GM18909 (cell line): ENCODE measurements around the gene MLLT10.
A peak's percentile ranks its signal among the peaks of the same experiment; 100 is the strongest.
"Not testable (repeated sequence)": the region's sequence is repeated elsewhere in the genome, so short reads cannot be mapped to it uniquely, and the experiment has no call there.

ENCODE experiments used
- ATAC-seq: cut with Tn5 transposase; IDR thresholded peaks from one replicate; pipeline ENCODE4 v1.9.1; 2021; ENCODE audit warnings: mild to moderate bottlenecking; ENCODE audit not compliant: unreplicated experiment, poor library complexity

MLLT10 gene

DNA sequence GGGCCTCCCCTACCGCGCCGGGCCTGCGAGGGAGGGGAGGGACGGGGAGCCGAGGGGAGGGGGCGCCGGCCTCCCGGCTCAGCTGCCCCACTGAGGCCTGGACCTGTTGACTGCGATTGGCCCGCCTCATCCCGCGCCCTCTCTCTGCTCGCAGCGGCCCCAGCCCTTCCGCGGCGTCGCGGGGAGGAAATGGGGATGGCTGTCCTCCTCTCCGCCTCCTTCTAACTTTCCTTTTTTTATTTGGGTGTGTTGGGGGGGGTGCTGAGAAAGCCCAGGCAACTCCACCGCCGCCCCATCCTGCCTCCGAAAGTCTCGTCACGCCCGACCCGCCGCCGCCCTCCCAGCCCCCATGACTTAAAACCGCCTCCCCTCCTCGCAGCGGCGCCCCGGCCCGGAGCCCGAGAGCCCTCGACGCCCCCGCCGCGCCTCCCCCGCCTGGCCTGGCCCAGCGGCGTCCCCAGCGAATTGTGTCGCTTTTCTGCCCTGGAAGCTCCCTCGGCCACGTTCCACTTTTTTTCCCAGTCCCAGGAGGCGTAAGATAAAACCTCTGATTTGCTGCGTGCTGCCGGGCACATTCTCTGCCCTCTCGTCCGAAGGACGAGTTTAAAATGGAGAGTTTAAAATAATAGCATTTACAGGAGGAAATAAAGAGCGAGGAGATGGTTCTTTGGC lies 7.7 kb upstream of the MLLT10 start:
- peak; percentile 29 for ATAC-seq

DNA sequence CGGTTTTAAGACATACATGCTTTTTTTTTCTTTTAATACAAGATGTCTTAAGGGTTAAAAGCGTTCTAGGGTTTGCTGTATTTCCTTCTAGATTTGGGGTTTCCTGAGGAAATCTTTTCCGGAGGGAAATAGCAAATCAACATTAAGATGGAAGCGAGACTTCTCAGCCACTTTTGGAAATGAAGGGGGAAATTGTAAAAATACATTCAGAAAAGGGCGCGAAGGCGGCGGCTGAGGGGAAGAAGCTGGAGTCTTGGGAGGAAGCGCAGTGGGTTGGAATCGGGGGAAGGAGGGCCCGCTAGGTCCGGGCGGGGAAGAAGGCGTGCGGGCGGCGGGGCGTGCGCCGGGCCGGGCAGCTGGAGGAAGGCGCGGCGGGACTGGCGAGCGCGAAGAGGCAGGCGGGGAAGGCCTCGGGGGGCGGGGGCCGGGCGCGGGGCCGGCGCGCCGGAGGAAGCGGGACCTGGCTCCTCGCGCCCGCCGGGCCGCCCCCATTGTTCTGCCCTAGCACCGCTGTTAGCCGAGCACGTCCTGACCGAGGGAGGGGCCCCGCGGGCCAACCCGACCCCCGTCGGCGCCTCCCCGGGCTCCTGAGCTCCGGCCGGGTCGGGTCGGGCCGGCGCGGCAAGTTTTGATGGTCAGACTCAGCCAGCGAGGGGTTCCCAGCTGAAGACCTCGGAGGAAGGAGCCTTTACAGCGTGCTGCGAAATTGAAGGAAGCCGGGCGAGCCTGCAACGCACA lies 7.0 kb upstream of the MLLT10 start:
- no peak for ATAC-seq

DNA sequence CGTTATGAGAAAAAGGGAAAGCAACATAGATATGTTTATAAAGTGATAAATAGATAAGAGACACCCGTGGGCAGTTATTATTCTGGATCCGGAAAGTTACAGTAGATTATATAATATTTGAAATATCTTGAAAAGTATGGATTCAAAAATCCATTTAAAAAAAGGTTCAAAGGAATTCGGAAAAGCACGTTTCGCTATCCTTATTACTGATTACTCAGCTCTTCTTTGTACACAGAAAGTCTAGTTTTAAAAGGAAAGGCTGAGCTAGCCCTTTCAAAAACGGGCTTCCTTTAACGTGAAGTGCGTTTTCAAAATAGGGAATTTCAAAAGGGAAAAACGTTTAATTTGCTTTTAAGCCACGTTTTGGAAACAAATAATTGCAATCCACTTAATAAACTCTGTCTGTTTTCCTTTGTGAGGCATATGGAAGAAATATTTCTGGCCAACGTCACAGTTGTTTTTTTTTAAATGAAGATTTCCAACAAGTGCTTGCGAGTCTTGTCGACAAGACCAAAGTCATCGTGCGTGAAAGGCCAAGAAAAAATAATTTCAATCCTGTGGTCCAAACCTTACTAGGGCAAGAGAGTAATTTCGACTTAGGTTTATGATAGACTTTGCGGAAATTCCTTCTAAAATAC lies 6.3 kb upstream of the MLLT10 start:
- ATAC-seq: no peak

DNA sequence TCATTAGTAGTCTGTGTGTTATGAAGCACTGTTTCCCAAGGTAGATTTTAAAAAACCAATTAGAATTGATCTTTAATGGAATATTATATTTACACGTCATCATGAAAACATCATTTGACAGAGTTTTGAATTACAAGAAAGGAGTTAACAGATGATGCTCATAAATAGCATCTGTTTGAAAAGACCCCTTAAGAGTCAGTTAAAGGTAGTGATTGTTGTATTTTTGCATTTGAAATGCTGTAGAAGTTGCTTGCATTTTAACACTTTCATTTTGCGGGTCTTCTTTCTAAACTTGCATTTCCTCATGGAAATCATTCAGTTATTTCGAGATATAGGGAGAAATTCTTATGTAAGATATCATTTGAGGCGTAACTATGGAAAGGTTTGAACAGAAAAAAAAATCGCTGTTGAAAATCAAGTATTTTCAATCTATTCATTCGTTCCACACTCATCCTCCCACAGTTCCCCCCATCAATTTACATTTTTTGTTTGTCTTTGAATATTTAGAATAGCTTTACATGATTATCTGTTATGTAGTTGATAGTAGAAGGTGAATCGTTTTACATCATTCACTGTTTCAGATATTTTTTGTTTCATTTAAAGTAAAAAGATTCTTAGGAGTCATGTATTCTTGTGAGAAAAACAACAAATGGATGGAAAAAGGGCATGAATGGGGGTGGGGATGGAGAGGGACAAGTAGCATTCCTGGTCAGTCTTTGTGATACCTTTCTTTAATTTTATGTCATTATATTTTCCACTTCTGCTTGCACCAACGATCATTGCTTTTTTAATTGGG lies 5.6 kb upstream of the MLLT10 start:
- no peak for ATAC-seq

DNA sequence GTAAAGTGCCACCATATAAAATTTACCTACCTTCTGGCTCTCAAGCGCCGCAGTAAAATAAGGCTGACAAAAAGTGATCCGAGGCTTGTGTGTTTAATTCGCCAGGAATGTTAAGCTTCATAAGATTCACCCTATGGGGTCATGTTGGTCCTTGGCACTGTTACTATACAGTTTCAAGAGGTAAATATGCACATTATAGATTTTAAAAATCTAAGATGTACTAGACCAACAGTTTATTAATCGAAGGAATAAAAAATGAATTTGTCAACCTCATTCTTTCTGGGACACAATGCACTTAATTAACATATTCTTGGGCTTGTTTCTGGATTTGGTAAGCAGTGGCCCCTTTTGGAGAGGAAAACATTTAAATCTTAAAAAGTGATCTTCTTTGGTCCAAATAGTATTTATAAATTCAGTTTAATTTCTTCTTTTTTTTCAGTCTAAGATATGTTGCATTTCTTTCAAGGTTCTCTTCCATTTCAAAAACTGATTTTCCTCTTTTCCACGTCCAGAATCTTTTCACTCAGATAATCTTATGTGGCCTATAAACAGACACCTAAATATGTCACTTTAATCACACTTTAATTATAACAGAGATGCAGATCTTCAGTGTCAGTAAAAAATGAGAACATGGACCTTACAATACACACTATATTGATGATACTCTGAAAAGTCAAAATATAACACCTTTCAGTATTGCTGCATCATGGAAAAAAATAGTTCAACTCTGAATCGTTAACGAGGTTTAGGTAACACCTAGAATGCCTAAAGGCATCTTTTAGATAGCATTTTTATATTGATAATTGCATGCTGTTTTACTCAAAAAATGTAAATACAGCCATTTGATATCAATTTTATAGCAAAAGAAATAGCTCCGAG lies 4.8 kb upstream of the MLLT10 start:
- ATAC-seq: no peak

DNA sequence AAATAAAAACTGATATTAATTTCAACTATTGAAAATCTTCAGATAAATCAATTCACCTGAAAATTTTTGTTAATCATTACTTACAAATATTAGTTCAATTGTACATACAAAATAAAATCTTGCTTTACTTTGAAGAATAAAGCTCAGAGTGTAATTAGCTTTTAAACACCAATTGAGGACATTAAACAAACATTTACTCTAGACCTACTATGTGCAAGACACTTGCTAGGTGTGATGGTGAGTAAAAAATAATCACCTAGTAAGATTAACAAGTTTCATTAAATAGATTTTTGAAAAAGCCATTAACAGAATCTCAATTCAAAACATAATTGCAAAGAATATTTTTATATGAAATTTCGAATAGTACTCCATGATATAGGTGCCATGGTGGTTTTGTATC lies 3.9 kb upstream of the MLLT10 start:
- ATAC-seq: no peak

DNA sequence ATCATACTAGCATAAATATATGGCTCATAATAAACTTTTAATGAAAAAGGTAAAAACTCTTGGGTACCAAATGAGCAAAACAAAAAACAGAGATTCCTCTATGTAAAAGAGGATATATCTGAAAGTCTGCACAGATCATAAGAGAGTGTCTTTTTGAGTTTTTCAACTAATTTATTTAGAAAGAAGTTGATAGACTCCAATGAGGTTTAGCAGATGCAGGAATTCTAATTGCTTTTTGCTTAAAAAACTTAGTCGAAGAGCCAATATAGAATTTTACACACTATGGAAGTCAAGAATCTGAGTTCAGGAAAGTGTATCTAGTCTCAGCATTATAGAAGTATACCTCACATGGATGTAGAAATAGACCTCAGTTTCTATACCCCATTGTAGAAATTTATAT lies 3.4 kb upstream of the MLLT10 start:
- ATAC-seq: no peak

DNA sequence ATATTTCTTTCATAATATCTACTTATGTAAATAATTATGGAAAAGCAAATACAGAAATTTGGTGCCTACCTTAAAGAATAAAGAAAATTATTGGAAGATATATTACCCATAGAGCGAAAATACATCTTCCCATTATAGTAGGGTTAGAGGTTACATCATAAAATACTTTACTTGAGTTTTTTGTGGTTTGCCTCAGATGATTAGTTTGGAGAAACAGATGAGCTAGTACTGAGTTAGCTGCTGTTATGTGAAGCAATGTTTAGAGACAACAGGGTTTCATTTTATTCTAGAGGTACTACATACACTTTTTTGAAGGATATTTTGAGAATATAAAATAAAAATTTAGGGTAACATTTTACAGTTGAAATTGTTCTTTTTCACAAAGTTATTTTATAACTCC lies 2.9 kb upstream of the MLLT10 start:
- ATAC-seq: no peak

DNA sequence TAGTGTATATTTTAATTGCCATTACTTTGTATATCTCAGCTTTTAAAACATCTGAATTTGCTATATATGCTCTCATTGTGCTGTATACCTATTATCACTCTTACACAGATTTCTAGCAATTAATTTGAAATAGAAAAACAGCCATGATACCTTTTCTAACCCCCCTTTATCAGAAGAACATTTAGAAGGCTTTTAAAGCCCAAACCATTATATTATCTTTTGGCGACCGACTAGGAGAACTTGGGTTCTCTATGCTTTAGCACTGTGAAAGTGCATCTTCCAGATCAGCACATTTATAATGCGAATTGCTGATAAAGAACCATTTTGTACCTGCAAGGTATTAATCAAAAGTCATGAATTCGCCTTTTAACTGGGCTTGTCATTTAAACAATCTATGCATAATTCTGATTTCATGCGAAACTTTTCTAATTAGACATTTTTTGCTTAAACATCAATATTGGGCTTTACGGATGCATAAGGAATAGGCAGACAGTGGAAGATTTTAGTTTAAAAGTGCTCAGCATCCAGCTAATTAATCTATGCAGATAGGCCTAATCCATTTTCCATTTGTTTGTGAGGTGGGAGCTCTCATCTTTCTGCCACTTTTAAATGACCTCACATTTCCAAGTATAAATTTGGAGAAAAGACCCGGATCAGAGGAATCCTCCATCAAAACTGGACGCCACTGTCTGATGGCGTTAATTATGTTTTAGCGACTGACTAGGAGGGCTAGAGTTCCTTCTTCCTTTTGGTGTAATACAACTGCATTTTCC lies 1.2 kb upstream of the MLLT10 start:
- ATAC-seq: no peak

DNA sequence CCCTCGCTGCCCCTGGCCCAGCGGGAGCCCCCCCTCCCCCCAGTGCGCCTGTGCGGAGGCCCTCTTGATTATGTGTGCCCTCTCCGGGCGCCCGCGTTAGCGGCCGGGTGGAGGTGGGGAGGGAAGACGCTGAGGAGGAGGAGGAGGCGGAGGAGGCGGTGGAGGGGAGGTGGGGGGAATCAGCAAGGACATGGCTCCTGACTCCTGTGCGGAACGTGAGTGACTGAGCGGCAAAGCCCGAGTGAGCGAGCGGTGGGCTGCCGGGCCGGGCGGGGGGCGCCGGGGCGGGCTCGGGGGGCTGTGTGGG lies 201 bp downstream of the MLLT10 start:
- no peak for ATAC-seq

DNA sequence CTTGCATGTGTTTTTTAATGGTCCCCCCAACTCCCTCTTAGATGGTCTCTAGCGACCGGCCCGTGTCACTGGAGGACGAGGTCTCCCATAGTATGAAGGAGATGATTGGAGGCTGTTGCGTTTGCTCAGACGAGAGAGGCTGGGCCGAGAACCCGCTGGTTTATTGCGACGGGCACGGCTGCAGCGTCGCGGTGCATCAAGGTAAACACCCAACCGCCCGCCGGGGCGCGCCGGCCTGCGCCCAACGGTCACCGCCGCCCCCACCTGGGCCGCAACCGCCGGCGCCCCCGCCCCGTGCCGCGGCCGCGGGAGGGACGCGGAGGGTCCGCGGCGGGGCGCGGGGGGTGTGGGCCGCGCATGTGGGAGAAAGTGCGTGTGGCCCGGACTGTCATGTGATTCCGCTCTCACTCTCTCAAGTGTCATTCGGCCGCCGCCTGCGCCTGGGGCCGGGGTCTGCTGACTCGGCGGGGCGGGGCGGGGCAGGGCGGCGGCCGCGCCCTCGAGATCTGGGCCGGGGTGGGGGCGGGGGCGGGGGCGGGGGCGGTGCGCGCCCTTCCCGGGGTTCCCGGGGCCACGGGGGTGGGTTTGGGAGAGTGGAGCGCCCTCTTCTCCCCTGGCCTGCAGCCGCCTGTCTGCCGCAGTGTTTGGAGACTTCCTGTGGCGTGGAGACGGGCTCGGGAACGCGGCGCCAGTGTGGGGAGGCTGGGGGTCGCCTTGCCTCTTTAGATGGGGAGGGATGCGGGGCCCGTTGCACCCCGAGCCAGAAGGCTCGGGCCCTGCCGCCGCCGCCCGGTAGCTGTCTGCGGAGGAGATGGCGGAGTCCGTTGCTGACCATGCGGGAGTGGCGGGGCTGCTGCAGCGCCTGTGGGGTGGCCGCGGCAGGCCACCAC lies 817 bp downstream of the MLLT10 start:
- peak; percentile 22 for ATAC-seq

DNA sequence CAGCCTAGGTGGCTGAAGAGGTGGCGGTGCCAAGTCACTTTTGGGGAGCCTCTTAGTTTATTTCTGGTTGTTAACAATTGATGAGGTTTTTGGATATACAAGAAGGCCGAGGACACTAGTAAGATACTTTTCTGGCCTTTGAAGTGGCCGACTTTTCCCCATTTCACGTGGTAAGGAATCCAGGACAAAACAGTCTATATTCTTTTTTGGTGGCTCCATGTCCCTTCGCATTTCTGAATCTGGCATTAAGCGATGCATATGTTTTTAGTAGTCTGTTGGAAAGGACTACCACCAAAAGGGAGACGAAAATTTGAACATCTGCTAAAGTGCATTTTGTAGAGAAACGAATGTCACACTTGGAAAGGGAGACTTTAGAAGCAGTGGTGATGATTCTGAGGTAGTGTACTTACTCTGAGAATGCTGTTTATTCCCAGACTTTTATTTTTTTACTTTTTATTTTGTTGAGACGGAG lies 1.5 kb downstream of the MLLT10 start:
- ATAC-seq: no peak

DNA sequence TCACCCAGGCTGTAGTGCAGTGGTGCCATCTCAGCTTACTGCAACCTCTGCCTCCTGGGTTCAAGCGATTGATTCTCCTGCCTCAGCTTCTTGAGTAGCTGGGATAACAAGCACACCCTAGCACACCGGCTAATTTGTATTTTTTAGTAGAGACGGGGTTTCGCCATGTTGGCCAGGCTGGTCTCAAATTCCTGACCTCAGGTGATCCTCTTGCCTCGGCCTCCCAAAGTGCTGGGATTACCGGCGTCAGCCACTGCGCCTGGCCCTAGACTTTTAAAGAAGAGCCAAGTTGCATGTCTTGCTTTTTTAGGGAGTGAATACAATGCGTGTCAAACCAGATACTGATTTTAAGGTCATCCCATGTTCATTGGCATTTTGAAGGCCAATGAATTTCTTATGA lies 1.9 kb downstream of the MLLT10 start:
- not testable (repeated sequence) for ATAC-seq

DNA sequence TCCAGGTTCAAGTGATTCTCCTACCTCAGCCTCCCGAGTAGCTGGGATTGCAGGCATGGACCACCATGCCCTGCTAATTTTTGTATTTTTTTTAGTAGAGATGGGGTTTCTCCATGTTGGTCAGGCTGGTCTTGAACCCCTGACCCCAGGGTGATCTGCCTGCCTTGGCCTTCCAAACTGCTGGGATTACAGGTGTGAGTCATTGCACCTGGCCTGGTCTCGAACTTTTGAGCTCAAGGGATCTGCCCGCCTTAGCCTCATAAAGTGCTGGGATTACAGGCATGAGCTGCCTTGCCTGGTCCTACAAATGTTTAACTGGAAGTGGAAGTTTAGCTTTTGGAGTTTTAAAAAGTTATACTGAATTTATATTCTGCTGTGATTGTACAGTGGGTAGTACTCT lies 2.8 kb downstream of the MLLT10 start:
- no peak for ATAC-seq

DNA sequence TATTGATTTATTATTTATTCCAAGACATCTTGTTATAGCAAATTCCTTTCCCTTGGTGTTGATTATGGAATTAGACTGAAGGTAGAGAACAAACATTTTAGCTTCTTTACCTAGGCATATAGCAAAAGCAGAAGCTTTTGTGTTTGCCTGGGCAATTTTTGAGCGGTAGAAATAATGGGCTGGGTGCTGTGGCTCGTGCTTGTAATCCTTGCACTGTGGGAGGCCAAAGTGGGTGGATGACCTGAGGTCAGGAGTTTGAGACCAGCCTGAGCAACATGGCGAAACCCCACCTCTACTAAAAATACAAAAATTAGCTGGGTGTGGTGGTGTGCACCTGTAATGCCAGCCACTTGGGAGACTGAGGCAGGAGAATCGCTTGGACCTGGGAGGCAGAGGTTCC lies 6.7 kb downstream of the MLLT10 start:
- ATAC-seq: not testable (repeated sequence)

DNA sequence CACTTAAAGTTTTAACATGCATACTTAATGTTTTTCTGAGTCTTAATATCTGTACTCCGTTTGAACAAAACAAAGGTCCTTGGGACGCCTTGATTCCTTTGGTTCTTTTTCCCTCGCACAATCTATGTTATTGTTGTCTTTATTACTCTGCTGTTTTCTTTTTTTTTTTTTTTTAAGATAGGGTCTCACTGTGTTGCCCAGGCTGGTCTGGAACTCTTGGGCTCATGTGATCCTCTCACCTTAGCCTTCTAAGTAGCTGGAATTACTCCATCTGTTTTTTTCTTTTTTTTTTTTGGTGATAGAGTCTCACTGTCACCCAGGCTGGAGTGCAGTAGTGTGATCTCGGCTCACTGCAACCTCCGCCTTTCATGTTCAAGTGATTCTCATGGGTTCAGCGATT lies 13.2 kb downstream of the MLLT10 start:
- ATAC-seq: no peak

DNA sequence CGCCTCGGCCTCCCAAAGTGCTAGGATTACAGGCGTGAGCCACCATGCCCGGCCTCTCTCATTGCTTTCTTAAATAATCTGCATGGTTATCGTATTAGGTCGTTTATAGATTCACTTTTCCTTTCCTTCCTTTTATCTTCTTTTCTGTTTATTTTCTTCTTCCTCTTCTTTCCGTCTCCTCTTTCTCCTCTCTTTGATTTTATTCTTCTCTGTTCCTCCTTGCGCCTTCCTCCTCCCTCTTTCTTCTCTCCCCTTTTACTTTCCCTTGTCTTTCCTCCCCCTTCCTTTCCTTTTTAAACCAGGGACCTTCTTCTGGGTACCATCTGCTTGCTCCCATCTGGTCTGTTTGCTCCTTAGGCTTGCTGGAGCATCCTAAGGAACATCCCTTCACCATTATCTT lies 18.6 kb downstream of the MLLT10 start:
- ATAC-seq: no peak

DNA sequence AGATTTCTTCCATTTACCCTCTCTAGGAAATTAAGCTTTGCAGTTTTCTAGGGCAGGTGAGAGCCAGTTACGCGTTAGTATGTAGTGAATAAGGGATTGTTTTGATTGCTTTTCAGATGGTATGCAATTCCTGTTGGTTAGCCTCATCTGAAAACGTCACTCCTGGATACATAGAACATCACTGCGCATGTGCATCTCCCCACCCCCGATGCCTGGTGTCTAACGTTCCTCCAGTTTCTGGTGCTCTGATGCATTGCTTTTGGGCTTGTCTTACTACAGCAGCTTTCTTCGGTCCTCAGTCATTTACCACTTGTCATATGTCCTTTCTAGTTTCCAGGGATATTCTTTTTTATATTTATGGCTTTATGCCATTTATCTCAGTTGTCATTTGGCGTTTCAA lies 22.5 kb downstream of the MLLT10 start:
- ATAC-seq: no peak
